Stimulated activated CD4-positive, alpha-beta T cell treated with anti-CD3 and anti-CD28 coated beads, Interleukin-12 subunit alpha, Interleukin-12 subunit beta, amount 100 ng/mL, for 4 hours (primary cell): Measurements from ENCODE around the gene CTRB1.
"Not testable (repeated sequence)": the region's sequence is repeated elsewhere in the genome, so short reads cannot be mapped to it uniquely, and the experiment has no call there.

Source experiments
- DNase-seq: peaks from one replicate; pipeline ENCODE4 v3.0.0-alpha.2; 2020

The CTRB1 gene

GRCh38 chr16:75204905-75205304 is 13.9 kb upstream of the CTRB1 start:
- DNase-seq: not testable (repeated sequence)

GRCh38 chr16:75205438-75205837 is 13.3 kb upstream of the CTRB1 start:
- DNase-seq: not testable (repeated sequence)

GRCh38 chr16:75205961-75206748 is 12.6 kb upstream of the CTRB1 start:
- not testable (repeated sequence) for DNase-seq

- no peak for DNase-seq
Measured at GRCh38 chr16:75206749-75207451, 11.9 kb upstream of the CTRB1 start, which contains the start of gene CTRB2. CTRB2 (minus strand) TSS chr16:75207161; CDS start chr16:75207141, 20 bp downstream.

- no peak for DNase-seq
Measured at GRCh38 chr16:75207831-75208230, 11.0 kb upstream of the CTRB1 start.

- no peak for DNase-seq
Measured at GRCh38 chr16:75208242-75208825, 10.5 kb upstream of the CTRB1 start.

GRCh38 chr16:75208861-75209505 is 9.8 kb upstream of the CTRB1 start:
- no peak for DNase-seq

- DNase-seq: not testable (repeated sequence)
Measured at GRCh38 chr16:75209514-75209913, 9.3 kb upstream of the CTRB1 start.

GRCh38 chr16:75209944-75210343 is 8.8 kb upstream of the CTRB1 start:
- DNase-seq: no peak

- DNase-seq: not testable (repeated sequence)
Measured at GRCh38 chr16:75211286-75211685, 7.5 kb upstream of the CTRB1 start.

- DNase-seq: no peak
Measured at GRCh38 chr16:75216127-75216526, 2.7 kb upstream of the CTRB1 start.

GRCh38 chr16:75216576-75216975 is 2.2 kb upstream of the CTRB1 start:
- DNase-seq: no peak

- no peak for DNase-seq
Measured at GRCh38 chr16:75217389-75217851, 1.4 kb upstream of the CTRB1 start.

GRCh38 chr16:75219088-75219487 is 300 bp downstream of the CTRB1 start:
- no peak for DNase-seq

GRCh38 chr16:75219838-75220237 is 1.1 kb downstream of the CTRB1 start:
- no peak for DNase-seq

GRCh38 chr16:75222271-75222783 is 3.5 kb downstream of the CTRB1 start:
- no peak for DNase-seq

- DNase-seq: not testable (repeated sequence)
Measured at GRCh38 chr16:75223129-75223528, 4.3 kb downstream of the CTRB1 start.

- no peak for DNase-seq
Measured at GRCh38 chr16:75224306-75225082, 5.7 kb downstream of the CTRB1 start.

GRCh38 chr16:75225092-75225491 is 6.3 kb downstream of the CTRB1 start:
- DNase-seq: no peak

- no peak for DNase-seq
Measured at GRCh38 chr16:75225678-75226515, 7.1 kb downstream of the CTRB1 start.
